ENCODE data around the gene SLC6A4.
A peak's percentile ranks its signal among the peaks of the same experiment; 100 is the strongest.
"Not testable (repeated sequence)": the region's sequence is repeated elsewhere in the genome, so short reads cannot be mapped to it uniquely, and the experiment has no call there.

The SLC6A4 gene

GRCh38 chr17:30158896-30159625, 76.4 kb downstream of the SLC6A4 start:
- TF ChIP-seq, protein P1, sequence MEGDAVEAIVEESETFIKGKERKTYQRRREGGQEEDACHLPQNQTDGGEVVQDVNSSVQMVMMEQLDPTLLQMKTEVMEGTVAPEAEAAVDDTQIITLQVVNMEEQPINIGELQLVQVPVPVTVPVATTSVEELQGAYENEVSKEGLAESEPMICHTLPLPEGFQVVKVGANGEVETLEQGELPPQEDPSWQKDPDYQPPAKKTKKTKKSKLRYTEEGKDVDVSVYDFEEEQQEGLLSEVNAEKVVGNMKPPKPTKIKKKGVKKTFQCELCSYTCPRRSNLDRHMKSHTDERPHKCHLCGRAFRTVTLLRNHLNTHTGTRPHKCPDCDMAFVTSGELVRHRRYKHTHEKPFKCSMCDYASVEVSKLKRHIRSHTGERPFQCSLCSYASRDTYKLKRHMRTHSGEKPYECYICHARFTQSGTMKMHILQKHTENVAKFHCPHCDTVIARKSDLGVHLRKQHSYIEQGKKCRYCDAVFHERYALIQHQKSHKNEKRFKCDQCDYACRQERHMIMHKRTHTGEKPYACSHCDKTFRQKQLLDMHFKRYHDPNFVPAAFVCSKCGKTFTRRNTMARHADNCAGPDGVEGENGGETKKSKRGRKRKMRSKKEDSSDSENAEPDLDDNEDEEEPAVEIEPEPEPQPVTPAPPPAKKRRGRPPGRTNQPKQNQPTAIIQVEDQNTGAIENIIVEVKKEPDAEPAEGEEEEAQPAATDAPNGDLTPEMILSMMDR (IDR thresholded peaks at IDR 0.05; ENCODE audit: insufficient read depth, low read depth, low read length, missing control alignments), result no peak
- DNase-seq (ENCODE audit: low read depth), result no peak
- H3K4me3 ChIP-seq (ENCODE audit: low read length), result no peak overlapping the region

- H3K4me3 ChIP-seq (ENCODE audit: low read length), result no peak overlapping the region
- TF ChIP-seq, protein P1 (IDR thresholded peaks at IDR 0.05; ENCODE audit: insufficient read depth, low read depth, low read length, missing control alignments), result no peak
- DNase-seq (ENCODE audit: low read depth), result no peak
Observed at GRCh38 chr17:30155389-30155788, 80.1 kb downstream of the SLC6A4 start.

GRCh38 chr17:30153463-30153862, 82.0 kb downstream of the SLC6A4 start:
- DNase-seq (ENCODE audit: low read depth), result no peak
- TF ChIP-seq, protein P1 (IDR thresholded peaks at IDR 0.05; ENCODE audit: insufficient read depth, low read depth, low read length, missing control alignments), result no peak
- H3K4me3 ChIP-seq (ENCODE audit: low read length), result no peak overlapping the region

- no peak overlapping the region for H3K4me3 ChIP-seq (ENCODE audit: low read length)
- TF ChIP-seq, protein P1 (IDR thresholded peaks at IDR 0.05; ENCODE audit: insufficient read depth, low read depth, low read length, missing control alignments), result no peak
- no peak for DNase-seq (ENCODE audit: low read depth)
Observed at GRCh38 chr17:30151471-30151870, 84.0 kb downstream of the SLC6A4 start.

DNA sequence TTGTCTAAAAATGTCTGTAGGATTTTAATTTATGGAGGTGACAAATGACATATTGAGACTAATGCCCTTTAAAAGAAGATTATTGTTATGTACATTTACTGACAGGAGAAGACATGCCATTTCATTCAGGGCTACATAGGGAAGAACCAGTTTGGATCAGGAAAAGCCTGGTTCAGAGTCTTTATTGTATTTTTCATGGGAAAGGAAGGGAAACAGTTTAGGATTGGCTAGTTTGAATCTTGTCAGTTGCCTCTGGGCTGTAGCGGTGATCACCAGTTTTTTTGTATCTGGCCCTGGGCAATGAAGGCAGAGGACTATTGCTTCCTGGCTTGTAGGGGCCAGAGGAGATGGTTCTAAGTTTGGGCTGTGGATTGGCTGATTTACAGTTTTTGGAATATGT, 87.1 kb downstream of the SLC6A4 start:
- TF ChIP-seq, protein P1 (IDR thresholded peaks at IDR 0.05; ENCODE audit: insufficient read depth, low read depth, low read length, missing control alignments), result no peak
- peak; percentile 23 for DNase-seq (ENCODE audit: low read depth)

GRCh38 chr17:30147860-30148259, 87.6 kb downstream of the SLC6A4 start:
- peak; percentile 48 for DNase-seq (ENCODE audit: low read depth)
- H3K4me3 ChIP-seq (ENCODE audit: low read length), result not testable (repeated sequence)

More for the DNA sequence above, 87.1 kb downstream of the SLC6A4 start:
- no peak overlapping the region for H3K4me3 ChIP-seq (ENCODE audit: low read length)
